ENCODE data around the gene CLK3. TPM values are rescaled to one million over a fixed set of nuclear protein-coding genes. Genes with fewer than 3 reads are reported as not detected.

The CLK3 gene
- total RNA-seq (53.2 TPM), polyA plus RNA-seq (90.8 TPM)
- long read RNA-seq, donor 1, full-length matches to known transcripts = 2 of 2 reads
- long read RNA-seq, donor 1, partial matches to known transcripts = 0 of 2 reads
- long read RNA-seq, donor 1, other reads (novel, unspliced or antisense) = 0 of 2 reads
- long read RNA-seq, donor 2 = 0 reads
- long read RNA-seq, donor 3, transcript CLK3-202 (13 exons, 2,621 nt) = major isoform, 11 of 29 reads
- long read RNA-seq, donor 3, transcript CLK3-222 (1 exons, 958 nt) = minor isoform, 9 of 29 reads
- long read RNA-seq, donor 3, partial matches to known transcripts = 5 of 29 reads
- long read RNA-seq, donor 3, other reads (novel, unspliced or antisense) = 0 of 29 reads
- long read RNA-seq, donor 4, partial matches to known transcripts = 0 of 10 reads
- long read RNA-seq, donor 4, other reads (novel, unspliced or antisense) = 0 of 10 reads
- long read RNA-seq, donor 5, transcript CLK3-202 (13 exons, 2,621 nt) = major isoform, 17 of 33 reads
- long read RNA-seq, donor 5, transcript CLK3-222 (1 exons, 958 nt) = minor isoform, 8 of 33 reads
- long read RNA-seq, donor 5, partial matches to known transcripts = 5 of 33 reads
- long read RNA-seq, donor 5, other reads (novel, unspliced or antisense) = 0 of 33 reads
- long read RNA-seq, donor 6, transcript CLK3-202 (13 exons, 2,621 nt) = major isoform, 20 of 25 reads
- long read RNA-seq, donor 6, transcript CLK3-222 (1 exons, 958 nt) = minor isoform, 5 of 25 reads
- long read RNA-seq, donor 6, partial matches to known transcripts = 0 of 25 reads
- long read RNA-seq, donor 6, other reads (novel, unspliced or antisense) = 0 of 25 reads
- long read RNA-seq, donor 7, transcript CLK3-222 (1 exons, 958 nt) = minor isoform, 13 of 29 reads
- long read RNA-seq, donor 7, transcript CLK3-202 (13 exons, 2,621 nt) = major isoform, 14 of 29 reads
- long read RNA-seq, donor 7, partial matches to known transcripts = 0 of 29 reads
- long read RNA-seq, donor 7, other reads (novel, unspliced or antisense) = 0 of 29 reads
- long read RNA-seq, donor 8, partial matches to known transcripts = 0 of 3 reads
- long read RNA-seq, donor 8, other reads (novel, unspliced or antisense) = 0 of 3 reads
- long read RNA-seq, donor 9, transcript CLK3-202 (13 exons, 2,621 nt) = major isoform, 6 of 9 reads
- long read RNA-seq, donor 9, partial matches to known transcripts = 0 of 9 reads
- long read RNA-seq, donor 9, other reads (novel, unspliced or antisense) = 0 of 9 reads
- long read RNA-seq, donor 10, full-length matches to known transcripts = 14 of 14 reads
- long read RNA-seq, donor 10, partial matches to known transcripts = 0 of 14 reads
- long read RNA-seq, donor 10, other reads (novel, unspliced or antisense) = 0 of 14 reads

DNA sequence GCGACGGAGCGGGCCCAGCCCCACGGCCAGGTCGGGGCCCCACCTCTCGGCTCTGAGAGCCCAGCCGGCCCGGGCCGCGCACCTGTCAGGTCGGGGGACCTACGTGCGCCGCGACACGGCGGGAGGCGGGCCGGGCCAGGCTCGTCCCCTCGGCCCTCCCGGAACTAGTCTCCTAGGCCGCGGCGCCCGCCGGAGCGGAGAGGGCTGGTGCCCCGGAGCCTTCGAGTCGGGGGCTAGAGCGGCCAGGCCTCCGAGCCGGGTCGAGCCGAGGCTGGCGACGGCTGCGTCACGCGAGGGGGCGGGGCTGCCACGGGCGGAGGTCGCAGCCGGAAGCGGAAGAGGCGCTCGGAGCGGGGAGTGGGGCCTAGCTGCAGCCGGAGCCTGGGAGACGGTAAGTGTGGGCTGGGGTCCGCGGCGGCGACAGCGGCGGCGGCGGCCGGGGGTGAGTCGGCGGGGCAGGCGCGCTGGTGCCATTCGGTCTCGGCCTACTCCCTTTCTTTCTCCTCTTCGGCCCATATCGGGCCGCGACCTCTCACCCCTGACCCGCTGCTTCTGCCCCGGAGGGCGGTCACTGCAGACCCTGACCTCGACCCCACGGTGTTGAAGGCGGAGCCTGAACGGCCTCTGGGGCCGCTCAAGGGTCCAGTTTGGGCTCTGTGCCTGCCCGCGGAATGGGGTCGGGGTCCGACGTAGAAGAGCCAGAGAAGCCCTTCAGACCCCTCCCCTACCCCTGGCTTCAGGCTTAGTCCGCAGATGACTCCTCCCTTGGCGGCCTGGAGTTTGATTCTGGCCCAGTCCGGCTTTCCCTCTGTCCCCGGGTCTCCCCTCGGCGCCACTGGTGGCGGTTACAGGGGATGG, at the start of gene CLK3:
CLK3 (plus strand) TSS at position 329 of the 858 bp plus-strand sequence. CDS start 3,361 bp downstream, outside the sequence.
- Histone ChIP-seq H3K27ac (ENCODE audit: low read depth in 1 of 2, low read length in 1 of 2) (peak within 1 kb of the TSS; percentile 89 to 94), H3K4me1 (ENCODE audit: control insufficient read depth in 2 of 2, insufficient read depth in 2 of 2, low read length in 2 of 2) (peaks cover 13 to 25% of the 10 kb centered on the region in 2 donors), H3K36me3 (ENCODE audit: control insufficient read depth in 2 of 2, insufficient read depth in 2 of 2, low read length in 1 of 2) (peaks cover 24% of the 10 kb centered on the region in 2 donors), H3K4me3 (ENCODE audit: low read length in 2 of 2) (peak within 1 kb of the TSS; percentile 90 to 100), H3K27me3 (ENCODE audit: control insufficient read depth in 2 of 2, insufficient read depth in 1 of 2, low read length in 1 of 2) (no peaks in the 10 kb centered on the region), H3K9me3 (ENCODE audit: control insufficient read depth in 2 of 2, insufficient read depth in 1 of 2, low read length in 1 of 2) (peaks cover 0 to 4% of the 10 kb centered on the region in 2 donors)
- under 1% methylated on average over 91 of the region's 91 CpGs for WGBS
- peak; percentile 56 to 97 (median 92) for DNase-seq (ENCODE audit: low read depth in 6 of 9, low spot score in 9 of 9)

DNA sequence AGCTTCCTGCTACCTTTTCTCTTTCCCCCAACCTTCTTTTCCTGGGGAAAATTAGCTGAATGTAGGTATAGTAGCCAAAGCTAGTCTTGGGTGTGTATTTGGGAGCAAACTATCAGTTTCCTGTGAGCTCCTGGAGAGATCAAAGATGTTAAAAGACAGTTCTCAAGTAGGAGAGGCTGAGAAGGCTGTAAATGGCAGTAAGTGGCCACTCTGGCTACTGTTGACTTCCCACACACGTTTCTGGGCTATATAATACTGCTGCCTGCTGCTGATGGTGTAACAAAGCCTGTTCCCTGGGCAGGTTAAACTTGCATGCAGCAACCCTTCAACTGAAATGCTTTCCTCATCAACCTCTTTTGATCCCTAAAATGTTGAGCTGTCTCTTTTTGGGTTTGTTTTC, 47.0 kb upstream of the CLK3 start:
- Histone ChIP-seq H3K4me3 (ENCODE audit: low read length in 2 of 2) (no peak overlapping the region), H3K36me3 (ENCODE audit: control insufficient read depth in 2 of 2, insufficient read depth in 2 of 2, low read length in 1 of 2) (peaks cover 16 to 37% of the 10 kb centered on the region in 2 donors), H3K27ac (ENCODE audit: low read depth in 1 of 2, low read length in 1 of 2) (no peak overlapping the region), H3K4me1 (ENCODE audit: control insufficient read depth in 2 of 2, insufficient read depth in 2 of 2, low read length in 2 of 2) (no peaks in the 10 kb centered on the region), H3K9me3 (ENCODE audit: control insufficient read depth in 2 of 2, insufficient read depth in 1 of 2, low read length in 1 of 2) (no peaks in the 10 kb centered on the region), H3K27me3 (ENCODE audit: control insufficient read depth in 2 of 2, insufficient read depth in 1 of 2, low read length in 1 of 2) (no peaks in the 10 kb centered on the region)
- DNase-seq (ENCODE audit: low read depth in 6 of 9, low spot score in 9 of 9) = no peak
- WGBS = 88% methylated on average over 1 of the region's 1 CpG

DNA sequence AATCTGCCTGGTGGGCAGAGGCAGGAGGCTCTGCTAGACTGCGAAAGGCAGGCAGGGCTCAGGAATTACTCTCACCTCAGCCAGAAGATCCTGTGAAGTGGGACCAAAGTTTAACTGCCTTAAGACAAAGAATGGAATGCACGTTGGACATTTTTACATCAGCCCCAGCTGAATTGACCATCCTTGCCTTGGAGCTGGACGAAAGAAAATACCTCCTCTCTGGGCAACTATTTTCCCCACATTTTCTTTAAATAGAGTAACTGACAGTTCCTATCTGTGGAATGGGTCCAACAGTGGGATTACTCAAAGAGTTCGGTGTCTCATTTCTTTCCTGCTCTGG, 45.9 kb upstream of the CLK3 start:
- Histone ChIP-seq H3K9me3 (ENCODE audit: control insufficient read depth in 2 of 2, insufficient read depth in 1 of 2, low read length in 1 of 2) (no peaks in the 10 kb centered on the region), H3K27ac (ENCODE audit: low read depth in 1 of 2, low read length in 1 of 2) (no peak overlapping the region), H3K27me3 (ENCODE audit: control insufficient read depth in 2 of 2, insufficient read depth in 1 of 2, low read length in 1 of 2) (no peaks in the 10 kb centered on the region), H3K36me3 (ENCODE audit: control insufficient read depth in 2 of 2, insufficient read depth in 2 of 2, low read length in 1 of 2) (peaks cover 16 to 42% of the 10 kb centered on the region in 2 donors), H3K4me1 (ENCODE audit: control insufficient read depth in 2 of 2, insufficient read depth in 2 of 2, low read length in 2 of 2) (no peaks in the 10 kb centered on the region), H3K4me3 (ENCODE audit: low read length in 2 of 2) (no peak overlapping the region)
- 96% methylated on average over 4 of the region's 4 CpGs for WGBS
- no peak for DNase-seq (ENCODE audit: low read depth in 6 of 9, low spot score in 9 of 9)

DNA sequence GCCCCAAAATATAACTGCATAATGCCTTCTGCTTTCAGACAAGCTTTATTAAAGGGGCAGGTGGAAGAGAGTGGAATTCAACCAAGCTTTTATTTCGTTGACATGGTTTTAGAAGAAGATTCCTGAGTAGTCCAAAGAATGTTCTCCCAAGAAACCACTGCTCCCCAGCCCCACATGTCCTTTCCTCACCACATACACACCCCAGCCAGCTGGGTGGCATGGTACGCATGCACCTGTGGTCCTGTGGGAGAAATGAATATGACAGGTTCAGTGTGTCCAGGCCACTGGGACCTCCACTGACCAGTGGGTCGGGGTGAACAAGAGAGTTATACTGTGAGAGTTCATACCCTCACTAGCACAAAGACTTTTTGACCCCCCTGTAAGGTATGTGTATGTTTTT, 44.4 kb upstream of the CLK3 start:
- Histone ChIP-seq H3K4me1 (ENCODE audit: control insufficient read depth in 2 of 2, insufficient read depth in 2 of 2, low read length in 2 of 2) (no peaks in the 10 kb centered on the region), H3K27ac (ENCODE audit: low read depth in 1 of 2, low read length in 1 of 2) (no peak overlapping the region), H3K36me3 (ENCODE audit: control insufficient read depth in 2 of 2, insufficient read depth in 2 of 2, low read length in 1 of 2) (peaks cover 16 to 57% of the 10 kb centered on the region in 2 donors), H3K4me3 (ENCODE audit: low read length in 2 of 2) (no peak overlapping the region), H3K27me3 (ENCODE audit: control insufficient read depth in 2 of 2, insufficient read depth in 1 of 2, low read length in 1 of 2) (no peaks in the 10 kb centered on the region), H3K9me3 (ENCODE audit: control insufficient read depth in 2 of 2, insufficient read depth in 1 of 2, low read length in 1 of 2) (no peaks in the 10 kb centered on the region)
- 93% methylated on average over 3 of the region's 3 CpGs for WGBS
- DNase-seq (ENCODE audit: low read depth in 6 of 9, low spot score in 9 of 9) = no peak

DNA sequence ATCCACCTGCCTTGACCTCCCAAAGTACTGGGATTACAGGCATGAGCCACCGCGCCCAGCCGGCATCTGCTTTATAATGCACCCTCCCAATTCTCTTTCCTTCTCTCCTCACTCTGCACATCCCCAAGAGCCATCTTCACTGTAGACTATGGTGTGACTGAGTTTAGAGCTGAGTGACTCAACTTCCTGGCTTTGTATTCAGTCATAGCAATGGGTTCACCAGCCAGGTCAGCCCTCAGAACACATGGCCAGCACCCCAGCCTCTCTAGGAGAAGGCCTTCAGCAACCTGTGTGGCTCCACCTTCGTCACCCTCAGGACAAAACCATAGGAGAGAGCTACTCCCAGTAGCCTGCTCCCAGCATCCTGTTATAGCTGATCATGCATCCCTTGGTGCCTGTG, 41.6 kb upstream of the CLK3 start:
- WGBS = 97% methylated on average over 4 of the region's 4 CpGs
- Histone ChIP-seq H3K9me3 (ENCODE audit: control insufficient read depth in 2 of 2, insufficient read depth in 1 of 2, low read length in 1 of 2) (no peaks in the 10 kb centered on the region), H3K27me3 (ENCODE audit: control insufficient read depth in 2 of 2, insufficient read depth in 1 of 2, low read length in 1 of 2) (no peaks in the 10 kb centered on the region), H3K36me3 (ENCODE audit: control insufficient read depth in 2 of 2, insufficient read depth in 2 of 2, low read length in 1 of 2) (peaks cover 17 to 66% of the 10 kb centered on the region in 2 donors), H3K4me1 (ENCODE audit: control insufficient read depth in 2 of 2, insufficient read depth in 2 of 2, low read length in 2 of 2) (no peaks in the 10 kb centered on the region), H3K4me3 (ENCODE audit: low read length in 2 of 2) (no peak overlapping the region), H3K27ac (ENCODE audit: low read depth in 1 of 2, low read length in 1 of 2) (no peak overlapping the region)
- no peak for DNase-seq (ENCODE audit: low read depth in 6 of 9, low spot score in 9 of 9)

DNA sequence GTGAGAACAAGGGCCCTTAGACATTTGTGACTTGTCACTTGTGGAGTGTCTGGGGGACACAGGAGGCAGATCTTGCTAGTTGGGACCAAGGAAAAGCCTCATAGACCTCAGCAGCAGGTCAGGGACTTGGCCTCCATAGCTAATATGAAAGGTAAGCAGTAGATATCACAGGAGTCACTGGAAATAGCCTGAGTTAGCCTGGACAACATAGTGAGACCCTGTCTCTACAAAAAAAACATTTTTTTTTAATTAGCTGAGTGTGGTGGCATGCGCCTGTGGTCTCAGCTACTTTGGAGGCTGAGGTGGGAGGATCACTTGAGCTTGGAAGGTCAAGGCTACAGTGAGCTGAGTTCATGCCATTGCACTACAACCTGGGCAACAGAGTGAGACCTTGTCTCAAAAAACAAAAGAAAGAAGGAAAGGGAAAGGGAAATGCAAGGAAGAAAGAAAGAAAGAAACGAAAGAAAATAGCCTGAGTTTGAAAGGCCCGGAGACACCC, 37.1 kb upstream of the CLK3 start:
- H3K27ac ChIP-seq (ENCODE audit: low read depth in 1 of 2, low read length in 1 of 2) = no peak overlapping the region
- H3K4me1 ChIP-seq (ENCODE audit: control insufficient read depth in 2 of 2, insufficient read depth in 2 of 2, low read length in 2 of 2) = no peaks in the 10 kb centered on the region
- no peak for DNase-seq (ENCODE audit: low read depth in 6 of 9, low spot score in 9 of 9)
- 96% methylated on average over 3 of the region's 3 CpGs for WGBS
- no peak overlapping the region for H3K4me3 ChIP-seq (ENCODE audit: low read length in 2 of 2)
- H3K9me3 ChIP-seq (ENCODE audit: control insufficient read depth in 2 of 2, insufficient read depth in 1 of 2, low read length in 1 of 2) = no peaks in the 10 kb centered on the region
- H3K27me3 ChIP-seq (ENCODE audit: control insufficient read depth in 2 of 2, insufficient read depth in 1 of 2, low read length in 1 of 2) = no peaks in the 10 kb centered on the region
- H3K36me3 ChIP-seq (ENCODE audit: control insufficient read depth in 2 of 2, insufficient read depth in 2 of 2, low read length in 1 of 2) = peaks cover 4 to 56% of the 10 kb centered on the region in 2 donors

DNA sequence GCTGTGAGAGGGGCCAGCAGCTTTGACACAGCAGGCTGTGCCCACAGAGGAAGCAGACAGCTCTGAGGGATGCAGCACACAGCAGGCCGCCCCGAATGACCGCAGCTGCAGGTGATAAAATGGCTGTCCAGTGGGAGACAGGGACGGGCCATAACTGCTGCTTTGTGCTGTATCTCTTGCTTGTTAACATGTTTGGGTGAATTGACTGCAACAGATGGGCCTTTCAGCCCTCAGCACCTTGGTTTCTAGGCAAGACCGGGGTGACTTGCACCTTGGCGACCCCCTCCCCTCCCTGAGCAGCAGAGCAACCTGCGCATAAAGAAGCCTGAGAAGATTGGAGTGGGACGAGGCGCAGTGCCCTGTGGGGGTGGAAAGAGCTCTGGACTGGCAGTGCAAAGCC, 36.6 kb upstream of the CLK3 start:
- peaks cover 4 to 53% of the 10 kb centered on the region in 2 donors for H3K36me3 ChIP-seq (ENCODE audit: control insufficient read depth in 2 of 2, insufficient read depth in 2 of 2, low read length in 1 of 2)
- H3K27ac ChIP-seq (ENCODE audit: low read depth in 1 of 2, low read length in 1 of 2) = no peak overlapping the region
- no peaks in the 10 kb centered on the region for H3K4me1 ChIP-seq (ENCODE audit: control insufficient read depth in 2 of 2, insufficient read depth in 2 of 2, low read length in 2 of 2)
- H3K27me3 ChIP-seq (ENCODE audit: control insufficient read depth in 2 of 2, insufficient read depth in 1 of 2, low read length in 1 of 2) = no peaks in the 10 kb centered on the region
- no peak overlapping the region for H3K4me3 ChIP-seq (ENCODE audit: low read length in 2 of 2)
- H3K9me3 ChIP-seq (ENCODE audit: control insufficient read depth in 2 of 2, insufficient read depth in 1 of 2, low read length in 1 of 2) = no peaks in the 10 kb centered on the region
- no peak for DNase-seq (ENCODE audit: low read depth in 6 of 9, low spot score in 9 of 9)
- WGBS = 98% methylated on average over 9 of the region's 9 CpGs

Measured in thymus (tissue), 14 donors.